K562 (cell line): ENCODE results near the gene IFT122. TPM values are rescaled to one million over a fixed set of nuclear protein-coding genes. Genes with fewer than 3 reads are reported as not detected.

Experiments used
- CAMTA2 ChIP-seq: fragments of 250-450 bp; sonication (Bioruptor Pico); conservative IDR thresholded peaks from 2 replicates; pipeline ENCODE4 v1.5.1; 2022
- CREB3 ChIP-seq: fragments of 450-650 bp; conservative IDR thresholded peaks from 2 replicates; pipeline ENCODE4 v1.6.1; 2016; ENCODE audit warnings: missing genetic modification characterization, low read depth, mild to moderate bottlenecking, missing compliant biosample characterization, moderate library complexity
- CSDE1 ChIP-seq, 2 experiments: fragments of 450-650 bp; IDR thresholded peaks; 2 replicates each; pipeline ENCODE4 v1.6.1; 2016; ENCODE audit warnings: mild to moderate bottlenecking in 1 of 2
- FOXK2 ChIP-seq, 2 experiments: fragments of 450-650 bp; IDR thresholded peaks in 1 of 2; conservative IDR thresholded peaks in 1 of 2; 2 replicates each; pipeline ENCODE4 v1.6.1; 2016; ENCODE audit warnings: low read depth in 2 of 2, mild to moderate bottlenecking in 1 of 2
- ILK ChIP-seq: fragments of 450-650 bp; IDR thresholded peaks from 2 replicates; pipeline ENCODE4 v1.6.1; 2016; ENCODE audit warnings: missing genetic modification characterization, low read depth, mild to moderate bottlenecking, missing compliant biosample characterization, moderate library complexity, borderline replicate concordance
- MBD2 ChIP-seq: sonication (generic); IDR thresholded peaks from 2 replicates; pipeline ENCODE4 v1.6.1; 2016; ENCODE audit warnings: low read depth, borderline replicate concordance
- MTA3 ChIP-seq: fragments of 450-650 bp; formaldehyde crosslinking; IDR thresholded peaks from 2 replicates; pipeline ENCODE4 v1.6.1; 2017; ENCODE audit warnings: mild to moderate bottlenecking, borderline replicate concordance
- NR3C1 ChIP-seq: sonication (generic); formaldehyde crosslinking; IDR thresholded peaks from 2 replicates; pipeline ENCODE4 v1.8.1; 2022; ENCODE audit warnings: missing genetic modification reagents
- PML ChIP-seq: IDR thresholded peaks from 2 replicates; pipeline ENCODE4 v1.6.1; 2012; ENCODE audit warnings: low read length, inconsistent platforms
- RBM17 ChIP-seq: fragments of 200-400 bp; formaldehyde crosslinking; IDR thresholded peaks from 2 replicates; pipeline ENCODE4 v1.6.1; 2017; ENCODE audit warnings: low read depth, mild to moderate bottlenecking, low read length, borderline replicate concordance
- ZKSCAN8 ChIP-seq: fragments of 200-800 bp; sonication (Bioruptor generic); IDR thresholded peaks from 2 replicates; pipeline ENCODE4 v1.6.1; 2016; ENCODE audit warnings: missing genetic modification characterization, missing compliant biosample characterization
- ZNF384 ChIP-seq: IDR thresholded peaks from 2 replicates; pipeline ENCODE4 v1.6.1; 2012; ENCODE audit warnings: low read depth, low read length, improper control_type of control experiment
- ZNF79 ChIP-seq: fragments of 250-450 bp; sonication (Bioruptor Pico); IDR thresholded peaks from 2 replicates; pipeline ENCODE4 v1.4.0; 2020; ENCODE audit warnings: low read depth, mild to moderate bottlenecking, moderate library complexity
- polyA plus RNA-seq, 8 experiments: library from polyadenylated mRNA; depleted of rRNA in 4 of 8; stranded (reverse) in 5 of 8; unstranded in 3 of 8; fragments of >200 nt; fragmentation: Nextera tagmentation in 2 of 8; fragmentation: Illumina TruSeq in 1 of 8; extraction: Ambion mirVana in 2 of 8; extraction: Trizol in 1 of 8; gene quantifications; 2 replicates each; pipeline versions ENCODE4 v1.2.1 to v1.2.3, GENCODE V29; 2011 to 2014; ENCODE audit warnings: inconsistent platforms in 1 of 8, missing spikeins in 1 of 8
- total RNA-seq, 7 experiments: library from RNA; depleted of rRNA in 6 of 7; stranded (reverse); fragments of >200 nt in 6 of 7; fragmentation: Illumina TruSeq in 2 of 7; extraction: Trizol in 2 of 7; gene quantifications; 2 replicates each; pipeline versions ENCODE4 v1.2.1 to v1.2.3, GENCODE V29; 2011 to 2021; ENCODE audit warnings: low replicate concordance in 1 of 7
- TF ChIP-seq, protein P1 (sequence below): fragments of 250-450 bp; sonication (Bioruptor Pico); IDR thresholded peaks from 2 replicates; pipeline ENCODE4 v1.4.0; 2020; ENCODE audit warnings: mild to moderate bottlenecking, moderate library complexity
- TF ChIP-seq, protein P2 (sequence below): fragments of 450-650 bp; IDR thresholded peaks from 2 replicates; pipeline ENCODE4 v1.6.1; 2014; ENCODE audit warnings: low read depth, mild to moderate bottlenecking, moderate library complexity, borderline replicate concordance
- TF ChIP-seq, protein P3 (sequence below): fragments of 250-450 bp; sonication (Bioruptor Pico); IDR thresholded peaks from 2 replicates; pipeline ENCODE4 v1.4.0; 2020; ENCODE audit warnings: mild to moderate bottlenecking, moderate library complexity, borderline replicate concordance
- TF ChIP-seq, protein P4 (sequence below): sonication (generic); IDR thresholded peaks from 2 replicates; pipeline ENCODE4 v1.6.1; 2016
- TF ChIP-seq, protein P5 (sequence below): sonication (generic); formaldehyde crosslinking; IDR thresholded peaks from 2 replicates; pipeline ENCODE4 v1.8.1; 2022; ENCODE audit warnings: missing genetic modification reagents

IFT122 gene
- total and polyA plus RNA-seq, 9 of the 15 experiments (the other 6 are each of a cell fraction or from before 2014, with no cell fraction given) = 2.4 to 11.5 (median 7.7) TPM

GRCh38 chr3:129448186-129448895, 8.3 kb downstream of the IFT122 start (continued):
- no peak for TF ChIP-seq ZNF384
- TF ChIP-seq, protein P1, sequence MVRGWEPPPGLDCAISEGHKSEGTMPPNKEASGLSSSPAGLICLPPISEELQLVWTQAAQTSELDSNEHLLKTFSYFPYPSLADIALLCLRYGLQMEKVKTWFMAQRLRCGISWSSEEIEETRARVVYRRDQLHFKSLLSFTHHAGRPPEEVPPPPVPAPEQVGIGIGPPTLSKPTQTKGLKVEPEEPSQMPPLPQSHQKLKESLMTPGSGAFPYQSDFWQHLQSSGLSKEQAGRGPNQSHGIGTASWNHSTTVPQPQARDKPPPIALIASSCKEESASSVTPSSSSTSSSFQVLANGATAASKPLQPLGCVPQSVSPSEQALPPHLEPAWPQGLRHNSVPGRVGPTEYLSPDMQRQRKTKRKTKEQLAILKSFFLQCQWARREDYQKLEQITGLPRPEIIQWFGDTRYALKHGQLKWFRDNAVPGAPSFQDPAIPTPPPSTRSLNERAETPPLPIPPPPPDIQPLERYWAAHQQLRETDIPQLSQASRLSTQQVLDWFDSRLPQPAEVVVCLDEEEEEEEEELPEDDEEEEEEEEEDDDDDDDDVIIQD (CRISPR knock-in tag) = no peak
- 0 out of 2 replicates have a peak, but pooled peaks have one; percentile 28 for TF ChIP-seq CREB3 (tag)
- TF ChIP-seq RBM17 = no peak
- TF ChIP-seq ZKSCAN8 = 0 out of 2 replicates have a peak, but pooled peaks have one; percentile 50
- TF ChIP-seq, protein P2, sequence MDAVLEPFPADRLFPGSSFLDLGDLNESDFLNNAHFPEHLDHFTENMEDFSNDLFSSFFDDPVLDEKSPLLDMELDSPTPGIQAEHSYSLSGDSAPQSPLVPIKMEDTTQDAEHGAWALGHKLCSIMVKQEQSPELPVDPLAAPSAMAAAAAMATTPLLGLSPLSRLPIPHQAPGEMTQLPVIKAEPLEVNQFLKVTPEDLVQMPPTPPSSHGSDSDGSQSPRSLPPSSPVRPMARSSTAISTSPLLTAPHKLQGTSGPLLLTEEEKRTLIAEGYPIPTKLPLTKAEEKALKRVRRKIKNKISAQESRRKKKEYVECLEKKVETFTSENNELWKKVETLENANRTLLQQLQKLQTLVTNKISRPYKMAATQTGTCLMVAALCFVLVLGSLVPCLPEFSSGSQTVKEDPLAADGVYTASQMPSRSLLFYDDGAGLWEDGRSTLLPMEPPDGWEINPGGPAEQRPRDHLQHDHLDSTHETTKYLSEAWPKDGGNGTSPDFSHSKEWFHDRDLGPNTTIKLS = peak; percentile 86; the same call in 1 of the 2 replicates
- peak; percentile 91 for TF ChIP-seq MTA3
- TF ChIP-seq, protein P3, sequence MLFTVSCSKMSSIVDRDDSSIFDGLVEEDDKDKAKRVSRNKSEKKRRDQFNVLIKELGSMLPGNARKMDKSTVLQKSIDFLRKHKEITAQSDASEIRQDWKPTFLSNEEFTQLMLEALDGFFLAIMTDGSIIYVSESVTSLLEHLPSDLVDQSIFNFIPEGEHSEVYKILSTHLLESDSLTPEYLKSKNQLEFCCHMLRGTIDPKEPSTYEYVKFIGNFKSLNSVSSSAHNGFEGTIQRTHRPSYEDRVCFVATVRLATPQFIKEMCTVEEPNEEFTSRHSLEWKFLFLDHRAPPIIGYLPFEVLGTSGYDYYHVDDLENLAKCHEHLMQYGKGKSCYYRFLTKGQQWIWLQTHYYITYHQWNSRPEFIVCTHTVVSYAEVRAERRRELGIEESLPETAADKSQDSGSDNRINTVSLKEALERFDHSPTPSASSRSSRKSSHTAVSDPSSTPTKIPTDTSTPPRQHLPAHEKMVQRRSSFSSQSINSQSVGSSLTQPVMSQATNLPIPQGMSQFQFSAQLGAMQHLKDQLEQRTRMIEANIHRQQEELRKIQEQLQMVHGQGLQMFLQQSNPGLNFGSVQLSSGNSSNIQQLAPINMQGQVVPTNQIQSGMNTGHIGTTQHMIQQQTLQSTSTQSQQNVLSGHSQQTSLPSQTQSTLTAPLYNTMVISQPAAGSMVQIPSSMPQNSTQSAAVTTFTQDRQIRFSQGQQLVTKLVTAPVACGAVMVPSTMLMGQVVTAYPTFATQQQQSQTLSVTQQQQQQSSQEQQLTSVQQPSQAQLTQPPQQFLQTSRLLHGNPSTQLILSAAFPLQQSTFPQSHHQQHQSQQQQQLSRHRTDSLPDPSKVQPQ (CRISPR knock-in tag) = no peak
- peak; percentile 89 to 93 for TF ChIP-seq FOXK2 (conservative IDR thresholded peaks at IDR 0.05 in 1 of 2, IDR thresholded peaks at IDR 0.05 in 1 of 2; ENCODE audit: low read depth in 2 of 2)
- TF ChIP-seq CAMTA2 (CRISPR knock-in tag) = no peak
- no peak for TF ChIP-seq ILK
- no peak for TF ChIP-seq ZNF79 (CRISPR knock-in tag)
- TF ChIP-seq CSDE1 (IDR thresholded peaks at IDR 0.05) = peak in 1 of 2 experiments; percentile 65; a peak in 1 of 4 replicates
- TF ChIP-seq NR3C1 (CRISPR knock-in tag) = no peak
- TF ChIP-seq, protein P4, sequence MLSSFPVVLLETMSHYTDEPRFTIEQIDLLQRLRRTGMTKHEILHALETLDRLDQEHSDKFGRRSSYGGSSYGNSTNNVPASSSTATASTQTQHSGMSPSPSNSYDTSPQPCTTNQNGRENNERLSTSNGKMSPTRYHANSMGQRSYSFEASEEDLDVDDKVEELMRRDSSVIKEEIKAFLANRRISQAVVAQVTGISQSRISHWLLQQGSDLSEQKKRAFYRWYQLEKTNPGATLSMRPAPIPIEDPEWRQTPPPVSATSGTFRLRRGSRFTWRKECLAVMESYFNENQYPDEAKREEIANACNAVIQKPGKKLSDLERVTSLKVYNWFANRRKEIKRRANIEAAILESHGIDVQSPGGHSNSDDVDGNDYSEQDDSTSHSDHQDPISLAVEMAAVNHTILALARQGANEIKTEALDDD = peak; percentile 21; the same call in 1 of the 2 replicates
- 0 out of 2 replicates have a peak, but pooled peaks have one; percentile 28 for TF ChIP-seq MBD2
- peak; percentile 77 for TF ChIP-seq PML
- TF ChIP-seq, protein P5, sequence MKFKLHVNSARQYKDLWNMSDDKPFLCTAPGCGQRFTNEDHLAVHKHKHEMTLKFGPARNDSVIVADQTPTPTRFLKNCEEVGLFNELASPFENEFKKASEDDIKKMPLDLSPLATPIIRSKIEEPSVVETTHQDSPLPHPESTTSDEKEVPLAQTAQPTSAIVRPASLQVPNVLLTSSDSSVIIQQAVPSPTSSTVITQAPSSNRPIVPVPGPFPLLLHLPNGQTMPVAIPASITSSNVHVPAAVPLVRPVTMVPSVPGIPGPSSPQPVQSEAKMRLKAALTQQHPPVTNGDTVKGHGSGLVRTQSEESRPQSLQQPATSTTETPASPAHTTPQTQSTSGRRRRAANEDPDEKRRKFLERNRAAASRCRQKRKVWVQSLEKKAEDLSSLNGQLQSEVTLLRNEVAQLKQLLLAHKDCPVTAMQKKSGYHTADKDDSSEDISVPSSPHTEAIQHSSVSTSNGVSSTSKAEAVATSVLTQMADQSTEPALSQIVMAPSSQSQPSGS (CRISPR knock-in tag) = no peak
